ENCODE data around the gene SORBS2. TPM values are rescaled to one million over a fixed set of nuclear protein-coding genes. Genes with fewer than 3 reads are reported as not detected.
"Not testable (repeated sequence)": the region's sequence is repeated elsewhere in the genome, so short reads cannot be mapped to it uniquely, and the experiment has no call there.

The SORBS2 gene, protein sequence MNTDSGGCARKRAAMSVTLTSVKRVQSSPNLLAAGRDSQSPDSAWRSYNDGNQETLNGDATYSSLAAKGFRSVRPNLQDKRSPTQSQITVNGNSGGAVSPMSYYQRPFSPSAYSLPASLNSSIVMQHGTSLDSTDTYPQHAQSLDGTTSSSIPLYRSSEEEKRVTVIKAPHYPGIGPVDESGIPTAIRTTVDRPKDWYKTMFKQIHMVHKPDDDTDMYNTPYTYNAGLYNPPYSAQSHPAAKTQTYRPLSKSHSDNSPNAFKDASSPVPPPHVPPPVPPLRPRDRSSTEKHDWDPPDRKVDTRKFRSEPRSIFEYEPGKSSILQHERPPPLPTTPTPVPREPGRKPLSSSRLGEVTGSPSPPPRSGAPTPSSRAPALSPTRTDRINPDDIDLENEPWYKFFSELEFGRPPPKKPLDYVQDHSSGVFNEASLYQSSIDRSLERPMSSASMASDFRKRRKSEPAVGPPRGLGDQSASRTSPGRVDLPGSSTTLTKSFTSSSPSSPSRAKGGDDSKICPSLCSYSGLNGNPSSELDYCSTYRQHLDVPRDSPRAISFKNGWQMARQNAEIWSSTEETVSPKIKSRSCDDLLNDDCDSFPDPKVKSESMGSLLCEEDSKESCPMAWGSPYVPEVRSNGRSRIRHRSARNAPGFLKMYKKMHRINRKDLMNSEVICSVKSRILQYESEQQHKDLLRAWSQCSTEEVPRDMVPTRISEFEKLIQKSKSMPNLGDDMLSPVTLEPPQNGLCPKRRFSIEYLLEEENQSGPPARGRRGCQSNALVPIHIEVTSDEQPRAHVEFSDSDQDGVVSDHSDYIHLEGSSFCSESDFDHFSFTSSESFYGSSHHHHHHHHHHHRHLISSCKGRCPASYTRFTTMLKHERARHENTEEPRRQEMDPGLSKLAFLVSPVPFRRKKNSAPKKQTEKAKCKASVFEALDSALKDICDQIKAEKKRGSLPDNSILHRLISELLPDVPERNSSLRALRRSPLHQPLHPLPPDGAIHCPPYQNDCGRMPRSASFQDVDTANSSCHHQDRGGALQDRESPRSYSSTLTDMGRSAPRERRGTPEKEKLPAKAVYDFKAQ (N-terminal part only)
- total RNA-seq (1,000 to 10,000 TPM in 1 of 4 donors, 100 to 1,000 TPM in 3; 849 to 1,032 (median 869) TPM), polyA plus RNA-seq (10 to 100 TPM in 2 of 3 donors, 1 to 10 TPM in 1; 7.9 to 26.9 (median 15.6) TPM)

GRCh38 chr4:185811509-185812364 lies at the start of gene SORBS2:
TSS of gene SORBS2 (minus strand) at chr4:185812194. CDS start at chr4:185690571, 121,623 bp downstream.
- no peaks in the 10 kb centered on the region for H3K36me3 ChIP-seq
- no peaks in the 10 kb centered on the region for H3K27me3 ChIP-seq
- peaks cover 0 to 19% (median 7%) of the 10 kb centered on the region in 4 donors for H3K4me1 ChIP-seq
- DNase-seq, result peak; percentile 73
- H3K9me3 ChIP-seq, result no peaks in the 10 kb centered on the region
- no peak for TF ChIP-seq CTCF (IDR thresholded peaks at IDR 0.05)
- TF ChIP-seq EP300 (IDR thresholded peaks at IDR 0.05), result no peak
- TF ChIP-seq POLR2A (IDR thresholded peaks at IDR 0.05), result no peak
- peak; percentile 63 to 82 (median 70) for TF ChIP-seq POLR2AphosphoS5 (IDR thresholded peaks at IDR 0.05)
- peak within 1 kb of the TSS; percentile 42 to 62 (median 56) for H3K4me3 ChIP-seq
- intact Hi-C loops (cut with DNase I), result loop anchor here (2.0 to 5.0 kb wide), 2 partner anchors 159 to 216 kb away; no protein-coding TSS in a partner anchor
- H3K27ac ChIP-seq, result peak within 1 kb of the TSS; percentile 30 to 87 (median 82)
- WGBS, 2 donors, result 12 to 41% methylated on average over 20 of the region's 20 CpGs

DNA sequence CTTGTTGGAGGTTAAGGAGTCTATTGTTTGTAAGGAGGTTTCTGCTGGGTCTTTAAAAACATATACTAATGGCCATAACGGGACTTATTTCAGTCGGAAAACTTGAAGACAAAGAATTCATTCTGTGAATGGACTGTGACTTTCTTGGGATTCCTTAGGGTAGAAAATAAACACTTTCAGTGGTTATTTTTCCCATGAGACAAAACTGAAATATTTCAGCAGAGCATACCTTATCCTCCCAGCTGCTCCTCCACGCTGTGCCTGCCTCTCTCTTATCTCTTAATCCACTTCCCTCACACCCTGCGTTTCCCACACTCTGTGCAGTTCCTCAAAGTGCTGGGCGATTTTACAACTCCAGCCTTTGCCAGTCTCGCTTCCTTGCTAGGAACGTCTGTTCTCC lies 47.1 kb upstream of the SORBS2 start:
- Histone ChIP-seq H3K4me1 (peaks cover 0 to 12% (median 0%) of the 10 kb centered on the region in 4 donors), H3K9me3 (no peaks in the 10 kb centered on the region), H3K27ac (no peak overlapping the region), H3K4me3 (no peak overlapping the region), H3K36me3 (no peaks in the 10 kb centered on the region), H3K27me3 (no peaks in the 10 kb centered on the region)
- 12 to 22% methylated on average over 7 of the region's 7 CpGs for WGBS, 2 donors
- DNase-seq, result no peak
- TF ChIP-seq POLR2AphosphoS5 (IDR thresholded peaks at IDR 0.05) (no peak), EP300 (IDR thresholded peaks at IDR 0.05) (no peak), CTCF (IDR thresholded peaks at IDR 0.05) (no peak), POLR2A (IDR thresholded peaks at IDR 0.05) (no peak)
- intact Hi-C loops (cut with DNase I), result no loop called here

GRCh38 chr4:185857561-185857960 lies 45.6 kb upstream of the SORBS2 start:
- H3K36me3 ChIP-seq; H3K4me3 ChIP-seq; H3K27me3 ChIP-seq; H3K4me1 ChIP-seq; DNase-seq; H3K27ac ChIP-seq; intact Hi-C loops (cut with DNase I); H3K9me3 ChIP-seq: not testable (repeated sequence)
- WGBS, 2 donors, result 69 to 71% methylated on average over 4 of the region's 4 CpGs

GRCh38 chr4:185853841-185854240 lies 41.8 kb upstream of the SORBS2 start:
- TF ChIP-seq EP300 (IDR thresholded peaks at IDR 0.05), result no peak
- no peak for TF ChIP-seq POLR2AphosphoS5 (IDR thresholded peaks at IDR 0.05)
- TF ChIP-seq POLR2A (IDR thresholded peaks at IDR 0.05), result no peak

GRCh38 chr4:185852961-185853360 lies 41.0 kb upstream of the SORBS2 start:
- WGBS, 2 donors, result 47 to 72% methylated on average over 1 of the region's 1 CpG
- TF ChIP-seq EP300 (IDR thresholded peaks at IDR 0.05) (no peak), POLR2AphosphoS5 (IDR thresholded peaks at IDR 0.05) (no peak), POLR2A (IDR thresholded peaks at IDR 0.05) (no peak), CTCF (IDR thresholded peaks at IDR 0.05) (no peak)
- Histone ChIP-seq H3K27ac (no peak overlapping the region), H3K4me1 (peaks cover 0 to 9% (median 0%) of the 10 kb centered on the region in 4 donors), H3K9me3 (no peaks in the 10 kb centered on the region), H3K4me3 (no peak overlapping the region), H3K36me3 (no peaks in the 10 kb centered on the region), H3K27me3 (no peaks in the 10 kb centered on the region)
- intact Hi-C loops (cut with DNase I), result no loop called here
- DNase-seq, result no peak

More at GRCh38 chr4:185853841-185854240, 41.8 kb upstream of the SORBS2 start:
- WGBS, 2 donors, result 90 to 93% methylated on average over 3 of the region's 3 CpGs
- Histone ChIP-seq H3K4me3 (no peak overlapping the region), H3K36me3 (no peaks in the 10 kb centered on the region), H3K27ac (no peak overlapping the region), H3K4me1 (peaks cover 0 to 9% (median 0%) of the 10 kb centered on the region in 4 donors), H3K9me3 (no peaks in the 10 kb centered on the region), H3K27me3 (no peaks in the 10 kb centered on the region)
- no peak for DNase-seq
- intact Hi-C loops (cut with DNase I), result no loop called here
